ENCODE measurements around the gene DGKG. TPM values are rescaled to one million over a fixed set of nuclear protein-coding genes. Genes with fewer than 3 reads are reported as not detected.

DGKG gene
- total RNA-seq, 1 donor from 2014 or later: 4.7 TPM

DNA sequence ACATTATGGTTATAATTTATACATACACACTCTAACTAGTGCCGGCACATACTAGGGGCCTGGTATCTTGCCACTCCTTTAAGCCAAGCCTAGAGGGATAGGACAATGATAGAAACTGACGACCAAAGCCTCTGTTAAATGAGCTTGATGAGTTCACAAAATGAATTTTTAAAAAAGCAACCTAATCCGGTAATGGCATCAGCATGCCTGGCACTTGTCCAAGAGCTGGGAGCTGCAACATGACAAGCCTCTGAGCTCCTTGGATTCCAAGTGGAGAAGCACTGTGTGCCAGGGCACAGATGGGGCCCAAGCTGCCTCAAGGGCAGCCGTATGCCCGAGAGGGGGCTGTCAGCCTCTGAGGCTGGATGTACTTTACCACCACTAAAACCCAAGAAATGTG is 262.9 kb downstream of the DGKG start:
- intact Hi-C loops (cut with DNase I): no loop called here
- Histone ChIP-seq H3K9me3 (no peaks in the 10 kb centered on the region), H3K4me1 (peaks cover 32% of the 10 kb centered on the region), H3K36me3 (peaks cover under 1% of the 10 kb centered on the region), H3K4me3 (no peak overlapping the region), H3K27ac (no peak overlapping the region), H3K27me3 (no peaks in the 10 kb centered on the region)
- TF ChIP-seq, protein P1, sequence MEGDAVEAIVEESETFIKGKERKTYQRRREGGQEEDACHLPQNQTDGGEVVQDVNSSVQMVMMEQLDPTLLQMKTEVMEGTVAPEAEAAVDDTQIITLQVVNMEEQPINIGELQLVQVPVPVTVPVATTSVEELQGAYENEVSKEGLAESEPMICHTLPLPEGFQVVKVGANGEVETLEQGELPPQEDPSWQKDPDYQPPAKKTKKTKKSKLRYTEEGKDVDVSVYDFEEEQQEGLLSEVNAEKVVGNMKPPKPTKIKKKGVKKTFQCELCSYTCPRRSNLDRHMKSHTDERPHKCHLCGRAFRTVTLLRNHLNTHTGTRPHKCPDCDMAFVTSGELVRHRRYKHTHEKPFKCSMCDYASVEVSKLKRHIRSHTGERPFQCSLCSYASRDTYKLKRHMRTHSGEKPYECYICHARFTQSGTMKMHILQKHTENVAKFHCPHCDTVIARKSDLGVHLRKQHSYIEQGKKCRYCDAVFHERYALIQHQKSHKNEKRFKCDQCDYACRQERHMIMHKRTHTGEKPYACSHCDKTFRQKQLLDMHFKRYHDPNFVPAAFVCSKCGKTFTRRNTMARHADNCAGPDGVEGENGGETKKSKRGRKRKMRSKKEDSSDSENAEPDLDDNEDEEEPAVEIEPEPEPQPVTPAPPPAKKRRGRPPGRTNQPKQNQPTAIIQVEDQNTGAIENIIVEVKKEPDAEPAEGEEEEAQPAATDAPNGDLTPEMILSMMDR (IDR thresholded peaks at IDR 0.05): no peak
- no peak for ATAC-seq
- DNase-seq: peak; percentile 69

DNA sequence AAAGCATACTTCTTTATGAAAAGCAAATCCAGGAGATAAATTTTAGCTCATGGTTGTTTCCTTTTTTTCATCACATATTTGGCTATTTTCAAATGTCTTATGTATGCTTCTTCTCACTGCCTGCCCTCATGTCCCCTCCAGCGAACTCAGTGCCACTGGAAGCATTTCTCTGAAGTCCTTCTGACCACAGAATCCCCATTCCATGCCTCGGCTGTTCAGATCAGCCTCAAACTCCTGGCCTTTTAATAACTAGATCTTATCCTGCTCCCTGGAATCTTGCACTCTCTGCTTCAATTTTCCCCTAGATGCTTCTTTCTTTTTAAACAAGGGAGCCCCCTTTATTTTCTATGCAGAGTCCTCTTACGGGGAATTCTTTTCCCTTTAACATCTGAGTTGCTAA is 263.3 kb downstream of the DGKG start:
- intact Hi-C loops (cut with DNase I): no loop called here
- Histone ChIP-seq H3K9me3 (no peaks in the 10 kb centered on the region), H3K4me3 (no peak overlapping the region), H3K4me1 (peaks cover 34% of the 10 kb centered on the region), H3K36me3 (no peaks in the 10 kb centered on the region), H3K27ac (no peak overlapping the region), H3K27me3 (no peaks in the 10 kb centered on the region)
- DNase-seq: no peak
- ATAC-seq: no peak
- TF ChIP-seq, protein P1 (IDR thresholded peaks at IDR 0.05): no peak

DNA sequence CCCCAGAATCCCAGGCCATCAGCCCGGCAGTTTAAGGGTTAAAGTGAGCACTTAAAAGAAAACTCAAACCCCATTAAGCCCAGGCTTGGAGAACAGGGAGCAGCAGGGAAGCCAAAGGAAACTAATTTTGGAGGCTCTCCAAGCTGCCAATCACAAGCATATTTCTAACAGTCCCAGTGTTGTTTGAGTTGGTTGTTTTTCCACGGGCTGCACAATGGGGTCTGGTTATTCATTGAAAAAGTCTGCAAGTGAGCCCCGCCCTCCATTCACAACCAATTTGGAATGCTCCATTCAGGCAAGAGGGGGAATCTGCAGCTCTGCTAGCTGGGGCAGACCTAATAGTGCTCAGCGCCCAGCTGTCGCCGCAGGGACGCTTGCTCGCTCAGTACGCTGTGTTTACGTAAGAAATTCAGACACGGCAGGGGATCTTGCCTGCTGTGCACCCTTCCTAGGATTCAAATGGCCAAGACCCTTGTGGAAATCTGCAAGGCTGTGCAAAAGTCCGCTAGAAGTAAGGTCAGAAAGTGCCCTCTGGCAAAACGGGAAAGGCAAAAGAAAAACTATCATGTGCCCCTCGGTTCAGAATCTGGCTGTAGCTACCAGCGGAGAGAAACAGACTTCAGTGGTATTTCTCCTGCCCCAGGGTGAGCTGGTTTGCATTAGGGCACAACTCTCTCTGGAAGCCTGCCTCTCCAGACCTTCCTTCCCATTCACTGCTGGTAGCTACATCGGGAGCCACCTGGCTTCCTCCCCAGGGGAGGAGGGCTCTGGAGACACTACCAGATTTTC is 264.2 kb downstream of the DGKG start:
- H3K4me1 ChIP-seq: peaks cover 38% of the 10 kb centered on the region
- no peaks in the 10 kb centered on the region for H3K27me3 ChIP-seq
- H3K4me3 ChIP-seq: peak overlapping the region; percentile 39
- H3K9me3 ChIP-seq: no peaks in the 10 kb centered on the region
- TF ChIP-seq, protein P1 (IDR thresholded peaks at IDR 0.05): no peak
- no peaks in the 10 kb centered on the region for H3K36me3 ChIP-seq
- H3K27ac ChIP-seq: no peak overlapping the region
- intact Hi-C loops (cut with DNase I): no loop called here
- DNase-seq (peak; percentile 75), ATAC-seq (peak; percentile 84)

DNA sequence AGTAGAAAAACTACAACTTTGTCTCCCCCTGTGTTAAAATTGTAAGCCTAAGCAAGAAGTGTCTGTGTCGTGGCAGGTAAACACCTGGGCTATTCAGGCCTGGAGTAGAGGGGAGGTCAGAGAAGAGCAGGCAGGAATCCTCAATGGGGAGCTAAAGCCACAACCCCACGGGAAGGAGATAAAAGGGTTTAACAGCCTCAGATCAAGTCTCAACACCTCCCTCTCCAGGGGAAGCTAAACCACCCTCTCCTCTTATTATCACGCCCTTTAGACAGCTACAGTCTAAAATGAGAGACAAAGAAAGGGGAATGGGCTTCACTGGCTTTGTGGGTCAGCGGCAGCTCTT is 264.7 kb downstream of the DGKG start:
- no peak overlapping the region for H3K27ac ChIP-seq
- no peaks in the 10 kb centered on the region for H3K9me3 ChIP-seq
- H3K36me3 ChIP-seq: no peaks in the 10 kb centered on the region
- ATAC-seq (no peak), DNase-seq (no peak)
- TF ChIP-seq, protein P1 (IDR thresholded peaks at IDR 0.05): no peak
- H3K27me3 ChIP-seq: no peaks in the 10 kb centered on the region
- intact Hi-C loops (cut with DNase I): no loop called here
- peak overlapping the region; percentile 39 for H3K4me3 ChIP-seq
- peaks cover 38% of the 10 kb centered on the region for H3K4me1 ChIP-seq

Other genes starting within 250 kb of the DGKG start
- gene CRYGS, start 182.1 kb upstream of the DGKG start, total RNA-seq: 3.8 TPM
- gene TBCCD1, start 205.1 kb upstream of the DGKG start, total RNA-seq: 11.3 TPM
- gene DNAJB11, start 208.5 kb upstream of the DGKG start, total RNA-seq: 43.8 TPM